CD4-positive, CD25-positive, alpha-beta regulatory T cell (primary cell): ENCODE measurements around the gene RAB43. TPM values are rescaled to one million over a fixed set of nuclear protein-coding genes. Genes with fewer than 3 reads are reported as not detected.
"Not testable (repeated sequence)": the region's sequence is repeated elsewhere in the genome, so short reads cannot be mapped to it uniquely, and the experiment has no call there.

Source experiments
- ATAC-seq, 2 donors: fragments of 150-1000 bp; cut with Tn5 transposase; one replicate each; pipeline ENCODE4 v1.10.0; 2021; ENCODE audit warnings: low read depth in 2 of 2, moderate number of reproducible peaks in 2 of 2, moderate library complexity in 1 of 2
- DNase-seq, 3 donors: peaks; one replicate each; pipeline versions ENCODE4 v3.0.0 to v3.0.0-alpha.2; 2012 to 2022; ENCODE audit warnings: mixed read lengths in 1 of 3
- H3K27ac ChIP-seq: one replicate; pipeline ENCODE4 v1.7.0; 2013; ENCODE audit warnings: mild to moderate bottlenecking, low read length; ENCODE audit not compliant: insufficient read depth, poor library complexity, severe bottlenecking
- H3K27me3 ChIP-seq: one replicate; pipeline ENCODE4 v1.7.0; 2013; ENCODE audit warnings: low read length; ENCODE audit not compliant: control insufficient read depth, insufficient read depth
- H3K36me3 ChIP-seq: one replicate; pipeline ENCODE4 v1.7.0; 2013; ENCODE audit warnings: mild to moderate bottlenecking, low read length, moderate library complexity; ENCODE audit not compliant: control insufficient read depth, insufficient read depth
- H3K4me1 ChIP-seq: 2 replicates; pipeline ENCODE4 v1.7.0; 2013; ENCODE audit warnings: mild to moderate bottlenecking, low read length; ENCODE audit not compliant: insufficient read depth, control insufficient read depth, poor library complexity, severe bottlenecking
- H3K4me3 ChIP-seq: one replicate; pipeline ENCODE4 v1.7.0; 2013; ENCODE audit warnings: low read depth, mild to moderate bottlenecking, low read length, moderate library complexity
- H3K9me3 ChIP-seq, 2 experiments: 1 replicate in 1 of 2; 2 replicates in 1 of 2; pipeline ENCODE4 v1.7.0; 2013; ENCODE audit warnings: low read length in 2 of 2, mild to moderate bottlenecking in 1 of 2, moderate library complexity in 1 of 2; ENCODE audit not compliant: control insufficient read depth in 2 of 2
- H3K27ac Mint-ChIP-seq, 3 donors: one replicate each; pipeline ENCODE4 v1.8.0; 2020 to 2022; ENCODE audit warnings: mild to moderate bottlenecking in 3 of 3, mixed read lengths in 3 of 3, moderate library complexity in 2 of 3
- H3K27me3 Mint-ChIP-seq: one replicate; pipeline ENCODE4 v1.8.0; 2022; ENCODE audit warnings: mild to moderate bottlenecking, mixed read lengths
- H3K36me3 Mint-ChIP-seq: one replicate; pipeline ENCODE4 v1.8.0; 2020; ENCODE audit warnings: mixed read lengths
- H3K4me1 Mint-ChIP-seq, 4 donors: one replicate each; pipeline ENCODE4 v1.8.0; 2020 to 2022; ENCODE audit warnings: mixed read lengths in 4 of 4, mild to moderate bottlenecking in 1 of 4
- H3K4me3 Mint-ChIP-seq, 4 donors: one replicate each; pipeline ENCODE4 v1.8.0; 2020 to 2022; ENCODE audit warnings: mild to moderate bottlenecking in 4 of 4, mixed read lengths in 4 of 4, moderate library complexity in 3 of 4
- H3K9me3 Mint-ChIP-seq, 7 donors: one replicate each; pipeline ENCODE4 v1.8.0; 2020 to 2022; ENCODE audit warnings: mixed read lengths in 7 of 7, mild to moderate bottlenecking in 3 of 7, moderate library complexity in 2 of 7
- polyA plus RNA-seq, 4 donors: library from polyadenylated mRNA; unstranded; fragments of 300-500 nt; fragmentation: Illumina TruSeq; gene quantifications; one replicate each; pipeline ENCODE4 v1.2.3, GENCODE V29; 2021
- total RNA-seq: library from RNA; stranded (reverse); gene quantifications from one replicate; pipeline ENCODE4 v1.2.3, GENCODE V29; 2022

Gene RAB43
- total and polyA plus RNA-seq, 5 donors from 2014 or later = 14.5 to 57.2 (median 21.8) TPM

- ATAC-seq (no peak), DNase-seq (no peak)
- peaks cover 52% of the 10 kb centered on the region for H3K4me1 ChIP-seq
- no peaks in the 10 kb centered on the region for H3K27me3 Mint-ChIP-seq
- H3K27me3 ChIP-seq = no peaks in the 10 kb centered on the region
- no peaks in the 10 kb centered on the region for H3K9me3 Mint-ChIP-seq
- no peaks in the 10 kb centered on the region for H3K9me3 ChIP-seq
- peaks cover 26% of the 10 kb centered on the region for H3K36me3 Mint-ChIP-seq
- no peak overlapping the region for H3K4me3 ChIP-seq
- peak overlapping the region; percentile 34 for H3K27ac ChIP-seq
- peak overlapping the region in 2 of 3 donors; percentile 69 to 80 for H3K27ac Mint-ChIP-seq
- peaks cover 39% of the 10 kb centered on the region for H3K36me3 ChIP-seq
- H3K4me3 Mint-ChIP-seq = peak overlapping the region in 2 of 4 donors; percentile 49 to 63
- peaks cover 18 to 89% (median 51%) of the 10 kb centered on the region in 4 donors for H3K4me1 Mint-ChIP-seq
Observed at GRCh38 chr3:129103296-129103695, 18.3 kb downstream of the RAB43 start.

- ATAC-seq (no peak), DNase-seq (no peak)
- Mint-ChIP-seq H3K4me3 (peak overlapping the region in 3 of 4 donors; percentile 29 to 66 (median 40)), H3K9me3 (no peaks in the 10 kb centered on the region), H3K4me1 (peaks cover 32 to 89% (median 60%) of the 10 kb centered on the region in 4 donors), H3K27me3 (no peaks in the 10 kb centered on the region), H3K27ac (peak overlapping the region; percentile 66 to 93 (median 77)), H3K36me3 (peaks cover 35% of the 10 kb centered on the region)
- no peak overlapping the region for H3K4me3 ChIP-seq
- peak overlapping the region; percentile 8 for H3K27ac ChIP-seq
- H3K27me3 ChIP-seq = no peaks in the 10 kb centered on the region
- H3K36me3 ChIP-seq = peaks cover 32% of the 10 kb centered on the region
- H3K9me3 ChIP-seq = no peaks in the 10 kb centered on the region
- H3K4me1 ChIP-seq = peaks cover 35% of the 10 kb centered on the region
Observed at GRCh38 chr3:129101370-129102138, 20.1 kb downstream of the RAB43 start.

- Histone ChIP-seq H3K9me3 (no peaks in the 10 kb centered on the region), H3K27me3 (no peaks in the 10 kb centered on the region), H3K27ac (no peak overlapping the region), H3K4me3 (no peak overlapping the region), H3K36me3 (peaks cover 30% of the 10 kb centered on the region), H3K4me1 (peaks cover 31% of the 10 kb centered on the region)
- ATAC-seq (no peak), DNase-seq (no peak)
- H3K36me3 Mint-ChIP-seq = peaks cover 39% of the 10 kb centered on the region
- peak overlapping the region in 2 of 4 donors; percentile 18 to 56 for H3K4me3 Mint-ChIP-seq
- peak overlapping the region; percentile 11 to 56 (median 40) for H3K27ac Mint-ChIP-seq
- no peaks in the 10 kb centered on the region for H3K9me3 Mint-ChIP-seq
- H3K27me3 Mint-ChIP-seq = no peaks in the 10 kb centered on the region
- peaks cover 36 to 80% (median 63%) of the 10 kb centered on the region in 4 donors for H3K4me1 Mint-ChIP-seq
Observed at GRCh38 chr3:129100274-129100673, 21.3 kb downstream of the RAB43 start.

GRCh38 chr3:129095285-129095684 lies 26.3 kb downstream of the RAB43 start:
- H3K9me3 ChIP-seq = no peaks in the 10 kb centered on the region
- Mint-ChIP-seq H3K4me1 (peaks cover 24 to 32% (median 30%) of the 10 kb centered on the region in 4 donors), H3K4me3 (no peak overlapping the region), H3K36me3 (peaks cover 31% of the 10 kb centered on the region), H3K27ac (no peak overlapping the region), H3K9me3 (no peaks in the 10 kb centered on the region), H3K27me3 (no peaks in the 10 kb centered on the region)
- DNase-seq = no peak
- H3K36me3 ChIP-seq = peaks cover 53% of the 10 kb centered on the region
- ATAC-seq = no peak
- peaks cover 5% of the 10 kb centered on the region for H3K4me1 ChIP-seq
- H3K27ac ChIP-seq = no peak overlapping the region
- no peaks in the 10 kb centered on the region for H3K27me3 ChIP-seq
- no peak overlapping the region for H3K4me3 ChIP-seq

GRCh38 chr3:129088312-129088711 lies 33.3 kb downstream of the RAB43 start:
- H3K9me3 Mint-ChIP-seq, H3K36me3 Mint-ChIP-seq, H3K27me3 ChIP-seq, H3K27me3 Mint-ChIP-seq, H3K27ac Mint-ChIP-seq, DNase-seq, H3K4me1 Mint-ChIP-seq, ATAC-seq, H3K27ac ChIP-seq, H3K4me3 Mint-ChIP-seq, H3K4me1 ChIP-seq, H3K4me3 ChIP-seq, H3K9me3 ChIP-seq: not testable (repeated sequence)
- peaks cover 15% of the 10 kb centered on the region for H3K36me3 ChIP-seq

GRCh38 chr3:129087904-129088303 lies 33.7 kb downstream of the RAB43 start:
- peak; percentile 57 to 69 for ATAC-seq
- H3K4me1 ChIP-seq, H3K4me3 ChIP-seq, H3K36me3 Mint-ChIP-seq, H3K4me3 Mint-ChIP-seq, DNase-seq, H3K9me3 ChIP-seq, H3K27me3 ChIP-seq, H3K4me1 Mint-ChIP-seq, H3K9me3 Mint-ChIP-seq, H3K27ac ChIP-seq, H3K27me3 Mint-ChIP-seq: not testable (repeated sequence)
- peak overlapping the region in 1 of 3 donors; percentile 38 for H3K27ac Mint-ChIP-seq
- peaks cover 15% of the 10 kb centered on the region for H3K36me3 ChIP-seq

- Histone ChIP-seq H3K9me3 (no peaks in the 10 kb centered on the region), H3K4me3 (no peak overlapping the region), H3K27me3 (no peaks in the 10 kb centered on the region), H3K36me3 (peaks cover 11% of the 10 kb centered on the region), H3K27ac (peak overlapping the region; percentile 5), H3K4me1 (no peaks in the 10 kb centered on the region)
- no peaks in the 10 kb centered on the region for H3K27me3 Mint-ChIP-seq
- ATAC-seq (no peak), DNase-seq (no peak)
- no peak overlapping the region for H3K4me3 Mint-ChIP-seq
- peaks cover 3% of the 10 kb centered on the region for H3K36me3 Mint-ChIP-seq
- no peaks in the 10 kb centered on the region for H3K9me3 Mint-ChIP-seq
- H3K27ac Mint-ChIP-seq = peak overlapping the region in 2 of 3 donors; percentile 35 to 91
- peaks cover 0 to 10% (median 5%) of the 10 kb centered on the region in 4 donors for H3K4me1 Mint-ChIP-seq
Observed at GRCh38 chr3:129087138-129087702, 34.4 kb downstream of the RAB43 start.
